Tibial nerve (tissue), 4 donors: Measurements from ENCODE around the gene GNAI3. TPM values are rescaled to one million over a fixed set of nuclear protein-coding genes. Genes with fewer than 3 reads are reported as not detected.
A peak's percentile ranks its signal among the peaks of the same experiment; 100 is the strongest.

ENCODE experiments used
- DNase-seq, 2 donors: peaks; one replicate each; pipeline ENCODE4 v3.0.0-alpha.2; 2019; ENCODE audit warnings: low spot score in 2 of 2
- H3K27ac ChIP-seq, 4 donors: fragments of 200-600 bp; sonication (generic) in 3 of 4; one replicate each; pipeline ENCODE4 v1.5.1; 2017 to 2019; ENCODE audit warnings: mild to moderate bottlenecking in 1 of 4
- H3K27me3 ChIP-seq, 2 donors: fragments of 200-600 bp; sonication (generic) in 1 of 2; one replicate each; pipeline versions ENCODE4 v1.5.1 to v1.6.0; 2017 to 2019
- H3K36me3 ChIP-seq, 3 donors: fragments of 200-600 bp; sonication (generic); one replicate each; pipeline ENCODE4 v1.5.1; 2018 to 2019
- H3K4me1 ChIP-seq, 4 donors: fragments of 200-600 bp; sonication (generic) in 3 of 4; one replicate each; pipeline ENCODE4 v1.5.1; 2017 to 2019
- H3K4me3 ChIP-seq, 4 donors: fragments of 200-600 bp; sonication (generic) in 3 of 4; one replicate each; pipeline ENCODE4 v1.5.1; 2017 to 2019; ENCODE audit warnings: mild to moderate bottlenecking in 1 of 4, moderate library complexity in 1 of 4
- H3K9me3 ChIP-seq, 4 donors: fragments of 200-600 bp; sonication (generic) in 3 of 4; one replicate each; pipeline ENCODE4 v1.5.1; 2017 to 2019
- CTCF ChIP-seq, 5 experiments: fragments of 200-600 bp in 3 of 5; fragments of 450-650 bp in 2 of 5; sonication (generic) in 3 of 5; IDR thresholded peaks; one replicate each; pipeline ENCODE4 v1.5.1; 2016 to 2019; ENCODE audit warnings: antibody characterized with exemption in 5 of 5, mild to moderate bottlenecking in 3 of 5, moderate library complexity in 2 of 5
- EP300 ChIP-seq, 2 donors: sonication (generic); formaldehyde crosslinking; IDR thresholded peaks; one replicate each; pipeline ENCODE4 v1.6.1; 2017; ENCODE audit warnings: antibody characterized with exemption in 2 of 2, mild to moderate bottlenecking in 1 of 2
- POLR2A ChIP-seq, 2 donors: fragments of 450-650 bp; IDR thresholded peaks; one replicate each; pipeline ENCODE4 v1.6.1; 2017; ENCODE audit warnings: antibody characterized with exemption in 2 of 2, mild to moderate bottlenecking in 2 of 2, moderate library complexity in 2 of 2
- WGBS, 2 donors: methylation state at CpG; one replicate each; pipeline ENCODE4 v1.1.5; 2018; 5-methylcytosine and 5-hydroxymethylcytosine counted together
- small RNA-seq: library from RNA; depleted of rRNA; stranded (forward); fragments of <200 nt; gene quantifications from one replicate; pipeline ENCODE3, GENCODE V24; 2016
- total RNA-seq, 4 donors: library from RNA; depleted of rRNA; stranded (reverse); fragments of >200 nt; gene quantifications; one replicate each; pipeline ENCODE4 v1.1.0, GENCODE V29; 2016

Gene GNAI3
- total RNA-seq, 4 donors from 2014 or later, result 4.0 to 6.3 (median 5.1) TPM

GRCh38 chr1:109661391-109661790, 113.0 kb downstream of the GNAI3 start:
- H3K27ac ChIP-seq, result no peak overlapping the region
- H3K36me3 ChIP-seq, result peaks cover 0 to 43% (median 0%) of the 10 kb centered on the region in 3 donors
- H3K4me1 ChIP-seq, result peaks cover 0 to 11% (median 2%) of the 10 kb centered on the region in 4 donors
- no peak for DNase-seq
- 81 to 84% methylated on average over 2 of the region's 2 CpGs for WGBS, 2 donors
- no peak overlapping the region for H3K4me3 ChIP-seq
- no peaks in the 10 kb centered on the region for H3K27me3 ChIP-seq
- H3K9me3 ChIP-seq, result no peaks in the 10 kb centered on the region
- TF ChIP-seq POLR2A (IDR thresholded peaks at IDR 0.05) (no peak), EP300 (IDR thresholded peaks at IDR 0.05) (no peak), CTCF (IDR thresholded peaks at IDR 0.05) (no peak)

- Histone ChIP-seq H3K27ac (no peak overlapping the region), H3K4me3 (no peak overlapping the region), H3K36me3 (peaks cover 0 to 19% (median 0%) of the 10 kb centered on the region in 3 donors), H3K27me3 (no peaks in the 10 kb centered on the region), H3K9me3 (no peaks in the 10 kb centered on the region), H3K4me1 (peaks cover 0 to 11% (median 3%) of the 10 kb centered on the region in 4 donors)
- WGBS, 2 donors, result 88 to 96% methylated on average over 1 of the region's 1 CpG
- TF ChIP-seq POLR2A (IDR thresholded peaks at IDR 0.05) (no peak), EP300 (IDR thresholded peaks at IDR 0.05) (no peak), CTCF (IDR thresholded peaks at IDR 0.05) (no peak)
- no peak for DNase-seq
Measured at GRCh38 chr1:109664671-109665070, 116.3 kb downstream of the GNAI3 start.

- Histone ChIP-seq H3K27me3 (no peaks in the 10 kb centered on the region), H3K4me1 (peaks cover 0 to 11% (median 3%) of the 10 kb centered on the region in 4 donors), H3K4me3 (peak within 1 kb of the TSS; percentile 46 to 75 (median 66)), H3K27ac (peak within 1 kb of the TSS; percentile 46 to 84 (median 70)), H3K9me3 (no peaks in the 10 kb centered on the region), H3K36me3 (peaks cover 0 to 16% (median 0%) of the 10 kb centered on the region in 3 donors)
- peak; percentile 87 to 88 for DNase-seq
- TF ChIP-seq CTCF (IDR thresholded peaks at IDR 0.05) (no peak), POLR2A (IDR thresholded peaks at IDR 0.05) (peak in 1 of 2 donors; percentile 60), EP300 (IDR thresholded peaks at IDR 0.05) (peak; percentile 34 to 66)
- 7 to 11% methylated on average over 16 to 22 of the region's 22 CpGs for WGBS, 2 donors
Measured at GRCh38 chr1:109667452-109668122, 119.2 kb downstream of the GNAI3 start, which contains the start of gene GSTM2. Gene GSTM2, plus strand, starts transcription at chr1:109668057. Its CDS starts 59 bp downstream, at chr1:109668116.

Small RNA genes lying within 50 kb of the gene (small RNA-seq; reads per million reads assigned to genes)
- not detected for gene RNU6V

Other genes starting within 250 kb of the GNAI3 start
- not detected for gene MYBPHL, start 241.6 kb upstream of the GNAI3 start, total RNA-seq
- gene SORT1, start 150.7 kb upstream of the GNAI3 start, total RNA-seq, result 100 to 1,000 TPM; 145 to 199 (median 189) TPM
- gene PSMA5, start 122.2 kb upstream of the GNAI3 start, total RNA-seq, result 10 to 100 TPM; 20.5 to 28.8 (median 24.9) TPM
- 1 to 10 TPM; 1.5 to 3.5 (median 2.4) TPM for gene SYPL2, start 82.1 kb upstream of the GNAI3 start, total RNA-seq
- gene ATXN7L2, start 64.7 kb upstream of the GNAI3 start, total RNA-seq, result 1 to 10 TPM; 6.5 to 6.8 (median 6.5) TPM
- gene CYB561D1, start 54.5 kb upstream of the GNAI3 start, total RNA-seq, result 1 to 10 TPM; 4.4 to 8.4 (median 5.6) TPM
- 10 to 100 TPM in 1 of 4 donors, 1 to 10 TPM in 3; 8.1 to 10.3 (median 8.4) TPM for gene AMIGO1, start 38.9 kb upstream of the GNAI3 start, total RNA-seq
- under 1 TPM in 2 of 4 donors, not detected in 2; 0.59 to 0.60 TPM for gene GPR61, start 8.7 kb upstream of the GNAI3 start, total RNA-seq
- gene GNAT2, start 71.0 kb downstream of the GNAI3 start, total RNA-seq, result not detected
- gene AMPD2, start 71.2 kb downstream of the GNAI3 start, total RNA-seq, result 100 to 1,000 TPM in 2 of 4 donors, 10 to 100 TPM in 2; 70.6 to 113 (median 94.7) TPM
- gene GSTM4, start 107.5 kb downstream of the GNAI3 start, total RNA-seq, result 10 to 100 TPM; 16.3 to 47.0 (median 35.2) TPM
- 100 to 1,000 TPM in 2 of 4 donors, 10 to 100 TPM in 2; 87.1 to 120 (median 103) TPM for gene GSTM2, start 119.4 kb downstream of the GNAI3 start, total RNA-seq
- gene GSTM1, start 139.2 kb downstream of the GNAI3 start, total RNA-seq, result 10 to 100 TPM in 1 of 4 donors, not detected in 3; 14.1 TPM
- gene GSTM5, start 163.6 kb downstream of the GNAI3 start, total RNA-seq, result 1 to 10 TPM; 1.1 to 9.2 (median 2.8) TPM
- 100 to 1,000 TPM in 1 of 4 donors, 10 to 100 TPM in 3; 37.2 to 134 (median 79.7) TPM for gene GSTM3, start 192.4 kb downstream of the GNAI3 start, total RNA-seq
- gene EPS8L3, start 215.3 kb downstream of the GNAI3 start, total RNA-seq, result not detected